Fibroblast of the aortic adventitia (primary cell): Measurements from ENCODE around the gene KAT6B. TPM values are rescaled to one million over a fixed set of nuclear protein-coding genes. Genes with fewer than 3 reads are reported as not detected.
"Not testable (repeated sequence)": the region's sequence is repeated elsewhere in the genome, so short reads cannot be mapped to it uniquely, and the experiment has no call there.

Experiments used
- DNase-seq: peaks from one replicate; pipeline ENCODE4 v3.0.0-alpha.2; 2010; ENCODE audit warnings: low read depth
- H3K4me3 ChIP-seq: 2 replicates; pipeline ENCODE4 v1.5.1; 2011; ENCODE audit warnings: low read depth, mild to moderate bottlenecking, control low read depth, low read length, moderate library complexity
- total RNA-seq: library from RNA; depleted of rRNA; stranded (reverse); fragments of >200 nt; gene quantifications from 2 replicates; pipeline ENCODE4 v1.2.3, GENCODE V29; 2012; ENCODE audit warnings: low replicate concordance
- TF ChIP-seq, protein P1 (sequence below): IDR thresholded peaks from 2 replicates; pipeline ENCODE4 v1.5.1; 2011; ENCODE audit warnings: mild to moderate bottlenecking, low read length, control low read depth, inconsistent platforms; ENCODE audit not compliant: insufficient read depth

KAT6B gene
- total RNA-seq, 1 donor = 38.9 TPM

DNA sequence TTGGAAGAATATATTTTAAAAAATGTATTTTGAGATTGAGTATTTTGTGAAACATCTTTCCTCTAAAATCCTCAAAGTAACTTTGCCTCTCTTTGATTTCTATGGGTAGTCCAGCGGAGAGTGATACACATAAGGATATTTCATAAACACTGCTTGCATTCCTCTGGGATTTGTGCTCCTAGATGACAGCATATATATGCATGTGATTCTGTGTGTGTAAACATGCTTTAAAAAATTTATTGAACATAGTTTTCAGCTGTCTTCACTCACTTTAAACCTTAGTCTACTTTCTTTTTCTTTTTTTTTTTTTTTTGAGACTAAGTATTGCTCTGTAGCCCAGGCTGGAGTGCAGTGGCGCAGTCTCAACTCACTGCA lies 84.6 kb downstream of the KAT6B start:
- DNase-seq = peak; percentile 23
- no peak overlapping the region for H3K4me3 ChIP-seq
- TF ChIP-seq, protein P1, sequence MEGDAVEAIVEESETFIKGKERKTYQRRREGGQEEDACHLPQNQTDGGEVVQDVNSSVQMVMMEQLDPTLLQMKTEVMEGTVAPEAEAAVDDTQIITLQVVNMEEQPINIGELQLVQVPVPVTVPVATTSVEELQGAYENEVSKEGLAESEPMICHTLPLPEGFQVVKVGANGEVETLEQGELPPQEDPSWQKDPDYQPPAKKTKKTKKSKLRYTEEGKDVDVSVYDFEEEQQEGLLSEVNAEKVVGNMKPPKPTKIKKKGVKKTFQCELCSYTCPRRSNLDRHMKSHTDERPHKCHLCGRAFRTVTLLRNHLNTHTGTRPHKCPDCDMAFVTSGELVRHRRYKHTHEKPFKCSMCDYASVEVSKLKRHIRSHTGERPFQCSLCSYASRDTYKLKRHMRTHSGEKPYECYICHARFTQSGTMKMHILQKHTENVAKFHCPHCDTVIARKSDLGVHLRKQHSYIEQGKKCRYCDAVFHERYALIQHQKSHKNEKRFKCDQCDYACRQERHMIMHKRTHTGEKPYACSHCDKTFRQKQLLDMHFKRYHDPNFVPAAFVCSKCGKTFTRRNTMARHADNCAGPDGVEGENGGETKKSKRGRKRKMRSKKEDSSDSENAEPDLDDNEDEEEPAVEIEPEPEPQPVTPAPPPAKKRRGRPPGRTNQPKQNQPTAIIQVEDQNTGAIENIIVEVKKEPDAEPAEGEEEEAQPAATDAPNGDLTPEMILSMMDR = no peak

- no peak for DNase-seq
- TF ChIP-seq, protein P1 = no peak
- no peak overlapping the region for H3K4me3 ChIP-seq
These were observed 85.8 kb downstream of the KAT6B start for GRCh38 chr10:74912182-74912581.

DNA sequence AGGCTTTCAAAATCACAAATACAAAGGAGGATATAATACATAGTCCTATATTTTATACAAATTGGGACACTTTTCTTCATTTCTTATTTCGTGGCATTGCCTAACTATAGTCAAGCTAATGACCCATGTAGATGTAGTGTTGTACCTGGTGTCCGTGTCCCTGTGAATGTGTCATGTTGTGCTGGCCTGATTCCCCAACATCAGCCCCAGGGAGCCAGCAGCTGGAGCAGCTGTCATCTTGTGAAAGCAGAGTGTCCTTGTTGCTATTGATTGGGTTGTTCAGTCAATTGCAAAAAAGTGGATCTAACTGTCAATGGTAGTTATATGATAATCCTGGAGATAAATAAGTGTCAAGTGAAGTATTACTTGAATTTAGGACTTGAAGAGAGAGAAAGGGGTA lies 86.3 kb downstream of the KAT6B start:
- no peak for DNase-seq
- no peak overlapping the region for H3K4me3 ChIP-seq
- TF ChIP-seq, protein P1 = no peak

GRCh38 chr10:74913377-74913979 lies 87.1 kb downstream of the KAT6B start:
- H3K4me3 ChIP-seq = no peak overlapping the region
- TF ChIP-seq, protein P1 = no peak
- DNase-seq = no peak

DNA sequence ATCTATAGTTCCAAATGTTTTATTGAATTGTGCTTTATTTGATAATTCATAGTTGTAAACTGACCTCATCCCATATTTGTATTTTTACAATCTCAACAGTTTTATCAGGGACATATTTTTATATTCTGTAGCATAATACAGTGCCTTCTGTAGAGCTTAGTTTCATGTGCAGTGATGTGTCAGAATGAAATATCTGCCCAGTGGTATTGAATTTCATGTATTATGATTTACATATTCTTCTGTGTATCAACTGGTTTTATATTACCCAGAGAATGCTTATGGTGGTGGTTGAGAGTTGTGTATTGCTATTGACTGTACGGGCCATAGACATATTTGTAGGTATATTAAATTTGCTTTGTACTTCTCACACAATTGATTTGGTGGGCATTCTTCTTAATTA lies 89.9 kb downstream of the KAT6B start:
- DNase-seq = no peak
- TF ChIP-seq, protein P1 = no peak
- H3K4me3 ChIP-seq = no peak overlapping the region

- TF ChIP-seq, protein P1 = no peak
- peak; percentile 82 for DNase-seq
- H3K4me3 ChIP-seq = no peak overlapping the region
These were observed 91.2 kb downstream of the KAT6B start for GRCh38 chr10:74917481-74918077.

GRCh38 chr10:74919671-74920070 lies 93.3 kb downstream of the KAT6B start:
- no peak for DNase-seq
- no peak overlapping the region for H3K4me3 ChIP-seq
- TF ChIP-seq, protein P1 = no peak

- DNase-seq, H3K4me3 ChIP-seq: not testable (repeated sequence)
These were observed 94.7 kb downstream of the KAT6B start for GRCh38 chr10:74921070-74921469.
